Thyroid gland (tissue), 4 donors: Measurements from ENCODE around the gene MINDY4. TPM values are rescaled to one million over a fixed set of nuclear protein-coding genes. Genes with fewer than 3 reads are reported as not detected.

Source experiments
- DNase-seq, 2 donors: peaks; one replicate each; pipeline ENCODE4 v3.0.0-alpha.2; 2019
- H3K27ac ChIP-seq, 3 donors: fragments of 200-600 bp; sonication (generic); 1 replicate in 2 of 3; 2 replicates in 1 of 3; pipeline ENCODE4 v1.5.1; 2016 to 2019; ENCODE audit warnings: mild to moderate bottlenecking in 1 of 3, moderate library complexity in 1 of 3
- H3K27me3 ChIP-seq: fragments of 200-600 bp; sonication (generic); one replicate; pipeline ENCODE4 v1.5.1; 2019
- H3K36me3 ChIP-seq, 2 donors: fragments of 200-600 bp; sonication (generic); one replicate each; pipeline ENCODE4 v1.5.1; 2016 to 2019
- H3K4me1 ChIP-seq, 2 donors: fragments of 200-600 bp; sonication (generic); one replicate each; pipeline ENCODE4 v1.5.1; 2017 to 2019
- H3K4me3 ChIP-seq, 3 donors: fragments of 200-600 bp; sonication (generic); replicated peaks in 1 of 3; 1 replicate in 2 of 3; 2 replicates in 1 of 3; pipeline ENCODE4 v1.5.1; 2016; ENCODE audit warnings: mild to moderate bottlenecking in 1 of 3
- H3K9me3 ChIP-seq: fragments of 200-600 bp; sonication (generic); one replicate; pipeline ENCODE4 v1.5.1; 2017
- POLR2A ChIP-seq, 2 donors: fragments of 450-650 bp; IDR thresholded peaks; one replicate each; pipeline ENCODE4 v1.6.1; 2017; ENCODE audit warnings: antibody characterized with exemption in 2 of 2, mild to moderate bottlenecking in 2 of 2, moderate library complexity in 1 of 2
- WGBS, 2 donors: methylation state at CpG; one replicate each; pipeline ENCODE4 v1.1.5; 2017; 5-methylcytosine and 5-hydroxymethylcytosine counted together
- intact Hi-C: fragments of 100-400 bp; cut with DNase I; formaldehyde crosslinking; loops from one replicate; pipeline ENCODE4 v1.15.1; 2023
- total RNA-seq, 4 donors: library from RNA; depleted of rRNA; stranded (reverse); fragments of >200 nt; gene quantifications; one replicate each; pipeline ENCODE4 v1.2.3, GENCODE V29; 2016
- TF ChIP-seq, protein P1 (sequence below), 6 experiments: fragments of 200-600 bp in 3 of 6; fragments of 450-650 bp in 3 of 6; sonication (generic) in 3 of 6; IDR thresholded peaks; one replicate each; pipeline ENCODE4 v1.5.1; 2016 to 2019; ENCODE audit warnings: antibody characterized with exemption in 6 of 6, mild to moderate bottlenecking in 2 of 6, inconsistent platforms in 1 of 6, moderate library complexity in 1 of 6

MINDY4 gene
- total RNA-seq, 4 donors from 2014 or later: 17.9 to 33.2 (median 29.7) TPM

DNA sequence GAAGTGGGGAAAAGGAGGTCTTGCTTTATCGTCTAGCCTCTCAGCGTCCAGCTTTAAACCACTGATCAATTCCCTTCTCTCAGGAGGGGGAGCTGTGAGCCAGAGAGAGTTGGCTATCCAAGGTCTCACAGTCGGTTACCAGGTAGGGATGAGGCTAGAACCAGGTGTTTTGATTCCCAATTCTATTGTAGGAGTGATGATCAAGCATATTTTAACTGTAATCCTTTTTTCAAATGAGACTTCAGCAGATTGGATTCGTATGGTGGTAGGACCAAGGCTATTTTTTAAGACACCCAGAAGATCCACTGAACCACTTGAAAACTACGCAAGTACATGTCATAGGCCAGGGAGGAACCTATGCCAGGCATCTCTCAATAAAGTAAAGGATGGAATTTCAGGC lies 8.4 kb downstream of the MINDY4 start:
- 82 to 83% methylated on average over 5 of the region's 5 CpGs for WGBS, 2 donors
- Histone ChIP-seq H3K4me1 (peaks cover 0 to 8% of the 10 kb centered on the region in 2 donors), H3K27ac (no peak overlapping the region)

GRCh38 chr7:30780941-30781340 lies 9.7 kb downstream of the MINDY4 start:
- H3K9me3 ChIP-seq: no peaks in the 10 kb centered on the region
- peaks cover 0 to 8% of the 10 kb centered on the region in 2 donors for H3K4me1 ChIP-seq
- TF ChIP-seq POLR2A (IDR thresholded peaks at IDR 0.05): no peak
- TF ChIP-seq, protein P1, sequence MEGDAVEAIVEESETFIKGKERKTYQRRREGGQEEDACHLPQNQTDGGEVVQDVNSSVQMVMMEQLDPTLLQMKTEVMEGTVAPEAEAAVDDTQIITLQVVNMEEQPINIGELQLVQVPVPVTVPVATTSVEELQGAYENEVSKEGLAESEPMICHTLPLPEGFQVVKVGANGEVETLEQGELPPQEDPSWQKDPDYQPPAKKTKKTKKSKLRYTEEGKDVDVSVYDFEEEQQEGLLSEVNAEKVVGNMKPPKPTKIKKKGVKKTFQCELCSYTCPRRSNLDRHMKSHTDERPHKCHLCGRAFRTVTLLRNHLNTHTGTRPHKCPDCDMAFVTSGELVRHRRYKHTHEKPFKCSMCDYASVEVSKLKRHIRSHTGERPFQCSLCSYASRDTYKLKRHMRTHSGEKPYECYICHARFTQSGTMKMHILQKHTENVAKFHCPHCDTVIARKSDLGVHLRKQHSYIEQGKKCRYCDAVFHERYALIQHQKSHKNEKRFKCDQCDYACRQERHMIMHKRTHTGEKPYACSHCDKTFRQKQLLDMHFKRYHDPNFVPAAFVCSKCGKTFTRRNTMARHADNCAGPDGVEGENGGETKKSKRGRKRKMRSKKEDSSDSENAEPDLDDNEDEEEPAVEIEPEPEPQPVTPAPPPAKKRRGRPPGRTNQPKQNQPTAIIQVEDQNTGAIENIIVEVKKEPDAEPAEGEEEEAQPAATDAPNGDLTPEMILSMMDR (IDR thresholded peaks at IDR 0.05): no peak
- no peaks in the 10 kb centered on the region for H3K27me3 ChIP-seq
- peak; percentile 79 to 88 for DNase-seq
- 53 to 59% methylated on average over 4 of the region's 4 CpGs for WGBS, 2 donors
- H3K27ac ChIP-seq: peak overlapping the region in 1 of 3 donors; percentile 15
- intact Hi-C loops: no loop called here
- H3K36me3 ChIP-seq: peaks cover 17 to 18% of the 10 kb centered on the region in 2 donors
- H3K4me3 ChIP-seq: no peak overlapping the region

More for the DNA sequence above, 8.4 kb downstream of the MINDY4 start:
- DNase-seq: no peak
- H3K4me3 ChIP-seq: no peak overlapping the region
- H3K27me3 ChIP-seq: no peaks in the 10 kb centered on the region
- no peaks in the 10 kb centered on the region for H3K9me3 ChIP-seq
- peaks cover 9 to 12% of the 10 kb centered on the region in 2 donors for H3K36me3 ChIP-seq
- intact Hi-C loops: no loop called here
- TF ChIP-seq POLR2A (IDR thresholded peaks at IDR 0.05): no peak
- TF ChIP-seq, protein P1 (IDR thresholded peaks at IDR 0.05): no peak

GRCh38 chr7:30782690-30783089 lies 11.5 kb downstream of the MINDY4 start:
- no peak for DNase-seq
- Histone ChIP-seq H3K27me3 (no peaks in the 10 kb centered on the region), H3K27ac (no peak overlapping the region), H3K4me3 (no peak overlapping the region), H3K9me3 (no peaks in the 10 kb centered on the region), H3K36me3 (peaks cover 17 to 22% of the 10 kb centered on the region in 2 donors), H3K4me1 (peaks cover 0 to 18% of the 10 kb centered on the region in 2 donors)
- intact Hi-C loops: no loop called here
- TF ChIP-seq, protein P1 (IDR thresholded peaks at IDR 0.05): no peak
- no peak for TF ChIP-seq POLR2A (IDR thresholded peaks at IDR 0.05)

GRCh38 chr7:30785786-30786185 lies 14.6 kb downstream of the MINDY4 start:
- WGBS, 2 donors: 93 to 98% methylated on average over 9 of the region's 9 CpGs
- no peak overlapping the region for H3K4me3 ChIP-seq
- H3K4me1 ChIP-seq: peaks cover 25 to 37% of the 10 kb centered on the region in 2 donors
- H3K36me3 ChIP-seq: peaks cover 13 to 22% of the 10 kb centered on the region in 2 donors
- no peak overlapping the region for H3K27ac ChIP-seq
- intact Hi-C loops: no loop called here
- no peaks in the 10 kb centered on the region for H3K9me3 ChIP-seq
- no peak for DNase-seq
- TF ChIP-seq, protein P1 (IDR thresholded peaks at IDR 0.05): no peak
- TF ChIP-seq POLR2A (IDR thresholded peaks at IDR 0.05): no peak
- no peaks in the 10 kb centered on the region for H3K27me3 ChIP-seq

- peaks cover 25 to 32% of the 10 kb centered on the region in 2 donors for H3K4me1 ChIP-seq
- 95% methylated on average over 1 of the region's 1 CpG for WGBS, 2 donors
- peak overlapping the region in 2 of 3 donors; percentile 19 to 69 for H3K27ac ChIP-seq
- intact Hi-C loops: no loop called here
- no peaks in the 10 kb centered on the region for H3K9me3 ChIP-seq
- H3K27me3 ChIP-seq: no peaks in the 10 kb centered on the region
- peaks cover 16 to 22% of the 10 kb centered on the region in 2 donors for H3K36me3 ChIP-seq
- DNase-seq: no peak
- TF ChIP-seq POLR2A (IDR thresholded peaks at IDR 0.05): no peak
- TF ChIP-seq, protein P1 (IDR thresholded peaks at IDR 0.05): no peak
- no peak overlapping the region for H3K4me3 ChIP-seq
These were observed 16.3 kb downstream of the MINDY4 start for GRCh38 chr7:30787486-30787885.
